ENCODE data around the gene IQCK.

DNA sequence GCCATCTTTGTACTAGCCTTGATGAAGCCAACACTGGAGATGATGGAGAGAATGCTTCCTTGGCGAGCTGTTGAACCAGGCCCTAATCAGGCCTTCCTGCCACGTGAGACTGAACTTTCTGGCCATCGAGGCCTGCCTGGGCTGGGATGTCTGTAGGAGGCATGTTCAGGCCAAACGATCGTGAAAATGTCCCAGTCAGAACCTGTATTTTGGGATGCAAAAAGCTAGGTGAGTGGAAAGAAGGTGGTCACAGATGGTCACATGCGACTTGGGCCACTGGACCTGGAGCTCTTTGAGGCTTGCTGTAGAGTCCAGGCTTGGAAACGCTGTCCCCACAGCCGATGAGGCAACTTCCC is 12.9 kb upstream of the IQCK start:
- TF ChIP-seq, protein P1, sequence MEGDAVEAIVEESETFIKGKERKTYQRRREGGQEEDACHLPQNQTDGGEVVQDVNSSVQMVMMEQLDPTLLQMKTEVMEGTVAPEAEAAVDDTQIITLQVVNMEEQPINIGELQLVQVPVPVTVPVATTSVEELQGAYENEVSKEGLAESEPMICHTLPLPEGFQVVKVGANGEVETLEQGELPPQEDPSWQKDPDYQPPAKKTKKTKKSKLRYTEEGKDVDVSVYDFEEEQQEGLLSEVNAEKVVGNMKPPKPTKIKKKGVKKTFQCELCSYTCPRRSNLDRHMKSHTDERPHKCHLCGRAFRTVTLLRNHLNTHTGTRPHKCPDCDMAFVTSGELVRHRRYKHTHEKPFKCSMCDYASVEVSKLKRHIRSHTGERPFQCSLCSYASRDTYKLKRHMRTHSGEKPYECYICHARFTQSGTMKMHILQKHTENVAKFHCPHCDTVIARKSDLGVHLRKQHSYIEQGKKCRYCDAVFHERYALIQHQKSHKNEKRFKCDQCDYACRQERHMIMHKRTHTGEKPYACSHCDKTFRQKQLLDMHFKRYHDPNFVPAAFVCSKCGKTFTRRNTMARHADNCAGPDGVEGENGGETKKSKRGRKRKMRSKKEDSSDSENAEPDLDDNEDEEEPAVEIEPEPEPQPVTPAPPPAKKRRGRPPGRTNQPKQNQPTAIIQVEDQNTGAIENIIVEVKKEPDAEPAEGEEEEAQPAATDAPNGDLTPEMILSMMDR (IDR thresholded peaks at IDR 0.05): no peak
- TF ChIP-seq POLR2A (IDR thresholded peaks at IDR 0.05): no peak
